KBM-7 (cell line): ENCODE measurements around the gene PASK.

Source experiments
- DNase-seq: peaks from one replicate; pipeline ENCODE4 v3.0.0-alpha.2; 2015
- in situ Hi-C: fragments of 300-500 bp; cut with MboI; formaldehyde crosslinking; loops from 2 replicates; pipeline ENCODE4 v1.14.3; 2020; ENCODE audit warnings: low sequenced_read_pairs, low pct_unique_long_range_greater_than_20kb, mixed read lengths

PASK gene

DNA sequence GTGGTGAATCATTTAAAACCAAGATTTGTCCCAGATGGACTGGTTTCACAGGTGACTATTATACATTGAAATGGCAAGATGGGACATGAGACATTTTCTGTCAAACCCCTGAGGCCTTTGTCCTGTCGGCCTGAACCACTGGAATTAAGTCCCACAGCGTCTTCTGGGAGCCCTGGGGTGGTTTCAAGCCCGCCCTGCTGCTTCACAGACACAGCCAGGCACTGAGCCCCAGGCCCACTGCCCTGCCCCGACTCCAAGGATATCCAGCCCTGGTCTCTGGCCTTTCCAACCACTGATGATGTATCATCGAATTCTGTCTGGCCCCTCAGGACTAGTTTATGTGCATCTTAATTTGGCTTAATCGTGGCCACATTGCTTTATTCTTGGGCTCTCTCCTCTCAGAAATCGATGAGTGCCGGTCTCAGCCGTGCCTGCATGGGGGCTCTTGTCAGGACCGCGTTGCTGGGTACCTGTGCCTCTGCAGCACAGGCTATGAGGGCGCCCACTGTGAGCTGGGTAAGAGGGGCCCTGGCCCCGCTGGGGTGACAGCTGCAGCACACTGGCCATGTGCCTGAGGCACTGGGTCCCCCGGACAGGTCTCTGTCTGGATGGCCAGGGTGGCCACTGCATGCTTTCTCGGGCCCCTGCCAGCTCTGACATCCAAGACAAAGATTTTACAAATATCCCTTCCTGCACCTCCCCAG lies 86.7 kb downstream of the PASK start:
- no peak for DNase-seq
- in situ Hi-C loops = no loop called here

DNA sequence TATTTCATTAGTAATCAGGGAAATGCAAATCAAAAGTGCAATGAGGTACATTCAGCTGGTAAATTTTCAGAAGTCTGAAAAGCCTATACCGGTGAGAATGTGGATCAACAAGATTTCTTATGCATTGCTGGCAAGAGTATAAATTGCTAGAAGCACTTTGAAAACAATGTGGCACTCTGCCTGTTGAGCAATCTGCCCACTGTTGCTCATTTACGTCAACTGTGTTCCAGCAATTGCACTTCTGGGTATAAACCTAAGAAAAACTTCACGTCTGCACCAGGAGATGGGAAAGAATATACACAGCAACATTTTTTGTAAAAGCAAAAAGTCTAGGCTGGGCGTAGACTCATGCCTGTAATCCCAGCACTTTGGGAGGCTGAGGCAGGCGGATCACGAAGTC lies 88.0 kb downstream of the PASK start:
- in situ Hi-C loops = no loop called here
- DNase-seq = no peak
